Hepatocyte (in vitro differentiated cells): ENCODE results near the gene PTTG1IP. TPM values are rescaled to one million over a fixed set of nuclear protein-coding genes. Genes with fewer than 3 reads are reported as not detected.
"Not testable (repeated sequence)": the region's sequence is repeated elsewhere in the genome, so short reads cannot be mapped to it uniquely, and the experiment has no call there.

ENCODE experiments used
- DNase-seq: peaks from one replicate; pipeline ENCODE4 v3.0.0-alpha.2; 2016; ENCODE audit warnings: low spot score
- H2AFZ ChIP-seq: fragments of 200-600 bp; sonication (generic); 2 replicates; pipeline ENCODE4 v1.6.0; 2016; ENCODE audit warnings: antibody characterized with exemption, mild to moderate bottlenecking
- H3K27ac ChIP-seq: fragments of 200-600 bp; sonication (generic); 2 replicates; pipeline ENCODE4 v1.5.1; 2016; ENCODE audit warnings: mild to moderate bottlenecking
- H3K27me3 ChIP-seq: fragments of 200-600 bp; sonication (generic); 2 replicates; pipeline ENCODE4 v1.6.1; 2016
- H3K36me3 ChIP-seq: fragments of 200-600 bp; sonication (generic); replicated peaks from 2 replicates; pipeline ENCODE4 v1.5.1; 2016; ENCODE audit warnings: low read depth; ENCODE audit not compliant: insufficient read depth
- H3K4me1 ChIP-seq: fragments of 200-600 bp; sonication (generic); 2 replicates; pipeline ENCODE4 v1.5.1; 2016; ENCODE audit warnings: mild to moderate bottlenecking, moderate library complexity; ENCODE audit not compliant: insufficient read depth
- H3K4me2 ChIP-seq: fragments of 200-600 bp; sonication (generic); 2 replicates; pipeline ENCODE4 v1.6.0; 2016
- H3K4me3 ChIP-seq: fragments of 200-600 bp; sonication (generic); 2 replicates; pipeline ENCODE4 v1.5.1; 2016; ENCODE audit warnings: mild to moderate bottlenecking
- H3K79me2 ChIP-seq: fragments of 200-600 bp; sonication (generic); 2 replicates; pipeline ENCODE4 v1.6.0; 2017; ENCODE audit warnings: mild to moderate bottlenecking
- H3K9me2 ChIP-seq: fragments of 200-600 bp; sonication (generic); replicated peaks from 2 replicates; pipeline ENCODE4 v1.6.0; 2017; ENCODE audit warnings: mild to moderate bottlenecking; ENCODE audit not compliant: insufficient read depth
- H3K9me3 ChIP-seq: fragments of 200-600 bp; sonication (generic); 2 replicates; pipeline ENCODE4 v1.5.1; 2016; ENCODE audit warnings: low read depth, mild to moderate bottlenecking
- H4K20me1 ChIP-seq: fragments of 200-600 bp; sonication (generic); 2 replicates; pipeline ENCODE4 v1.6.0; 2016; ENCODE audit warnings: mild to moderate bottlenecking; ENCODE audit not compliant: insufficient read depth, poor library complexity, severe bottlenecking
- EZH2 ChIP-seq: fragments of 200-600 bp; sonication (generic); IDR thresholded peaks from 2 replicates; pipeline ENCODE4 v1.6.1; 2016; ENCODE audit warnings: antibody characterized with exemption, mild to moderate bottlenecking, borderline replicate concordance
- EZH2phosphoT487 ChIP-seq: fragments of 200-600 bp; sonication (generic); IDR thresholded peaks from one replicate; pipeline ENCODE4 v1.6.1; 2018; ENCODE audit warnings: antibody characterized with exemption, mild to moderate bottlenecking, low read depth, moderate library complexity; ENCODE audit not compliant: unreplicated experiment, severe bottlenecking
- WGBS: methylation state at CpG from one replicate; pipeline ENCODE4 v1.1.6; 2016; ENCODE audit warnings: low lambda C conversion rate; ENCODE audit errors: missing lambda C conversion rate; 5-methylcytosine and 5-hydroxymethylcytosine counted together
- polyA plus RNA-seq: library from polyadenylated mRNA; unstranded; fragments of >200 nt; fragmentation: Nextera tagmentation; extraction: Ambion mirVana; gene quantifications from 2 replicates; pipeline ENCODE4 v1.2.1, GENCODE V29; 2016
- total RNA-seq: library from RNA; depleted of rRNA; stranded (reverse); fragments of >200 nt; gene quantifications from 2 replicates; pipeline ENCODE4 v1.2.3, GENCODE V29; 2014
- TF ChIP-seq, protein P1 (sequence below): fragments of 200-600 bp; sonication (generic); IDR thresholded peaks from 2 replicates; pipeline ENCODE4 v1.5.1; 2016; ENCODE audit warnings: antibody characterized with exemption, mild to moderate bottlenecking; ENCODE audit not compliant: poor library complexity

Gene PTTG1IP
- total and polyA plus RNA-seq, 2 experiments from 2014 or later: 344 to 362 TPM

GRCh38 chr21:44914176-44914874 lies 40.8 kb upstream of the PTTG1IP start:
- WGBS: 92% methylated on average over 18 of the region's 18 CpGs
- no peak overlapping the region for H2AFZ ChIP-seq
- H3K4me2 ChIP-seq: no peak overlapping the region
- H3K4me1 ChIP-seq: no peaks in the 10 kb centered on the region
- no peak for DNase-seq
- no peaks in the 10 kb centered on the region for H3K36me3 ChIP-seq
- TF ChIP-seq, protein P1, sequence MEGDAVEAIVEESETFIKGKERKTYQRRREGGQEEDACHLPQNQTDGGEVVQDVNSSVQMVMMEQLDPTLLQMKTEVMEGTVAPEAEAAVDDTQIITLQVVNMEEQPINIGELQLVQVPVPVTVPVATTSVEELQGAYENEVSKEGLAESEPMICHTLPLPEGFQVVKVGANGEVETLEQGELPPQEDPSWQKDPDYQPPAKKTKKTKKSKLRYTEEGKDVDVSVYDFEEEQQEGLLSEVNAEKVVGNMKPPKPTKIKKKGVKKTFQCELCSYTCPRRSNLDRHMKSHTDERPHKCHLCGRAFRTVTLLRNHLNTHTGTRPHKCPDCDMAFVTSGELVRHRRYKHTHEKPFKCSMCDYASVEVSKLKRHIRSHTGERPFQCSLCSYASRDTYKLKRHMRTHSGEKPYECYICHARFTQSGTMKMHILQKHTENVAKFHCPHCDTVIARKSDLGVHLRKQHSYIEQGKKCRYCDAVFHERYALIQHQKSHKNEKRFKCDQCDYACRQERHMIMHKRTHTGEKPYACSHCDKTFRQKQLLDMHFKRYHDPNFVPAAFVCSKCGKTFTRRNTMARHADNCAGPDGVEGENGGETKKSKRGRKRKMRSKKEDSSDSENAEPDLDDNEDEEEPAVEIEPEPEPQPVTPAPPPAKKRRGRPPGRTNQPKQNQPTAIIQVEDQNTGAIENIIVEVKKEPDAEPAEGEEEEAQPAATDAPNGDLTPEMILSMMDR: no peak
- TF ChIP-seq EZH2 (no peak), EZH2phosphoT487 (no peak)
- no peak overlapping the region for H3K4me3 ChIP-seq
- H3K9me2 ChIP-seq: no peaks in the 10 kb centered on the region
- H4K20me1 ChIP-seq: no peaks in the 10 kb centered on the region
- H3K79me2 ChIP-seq: no peaks in the 10 kb centered on the region
- H3K27me3 ChIP-seq: no peaks in the 10 kb centered on the region
- no peaks in the 10 kb centered on the region for H3K9me3 ChIP-seq
- H3K27ac ChIP-seq: no peak overlapping the region

DNA sequence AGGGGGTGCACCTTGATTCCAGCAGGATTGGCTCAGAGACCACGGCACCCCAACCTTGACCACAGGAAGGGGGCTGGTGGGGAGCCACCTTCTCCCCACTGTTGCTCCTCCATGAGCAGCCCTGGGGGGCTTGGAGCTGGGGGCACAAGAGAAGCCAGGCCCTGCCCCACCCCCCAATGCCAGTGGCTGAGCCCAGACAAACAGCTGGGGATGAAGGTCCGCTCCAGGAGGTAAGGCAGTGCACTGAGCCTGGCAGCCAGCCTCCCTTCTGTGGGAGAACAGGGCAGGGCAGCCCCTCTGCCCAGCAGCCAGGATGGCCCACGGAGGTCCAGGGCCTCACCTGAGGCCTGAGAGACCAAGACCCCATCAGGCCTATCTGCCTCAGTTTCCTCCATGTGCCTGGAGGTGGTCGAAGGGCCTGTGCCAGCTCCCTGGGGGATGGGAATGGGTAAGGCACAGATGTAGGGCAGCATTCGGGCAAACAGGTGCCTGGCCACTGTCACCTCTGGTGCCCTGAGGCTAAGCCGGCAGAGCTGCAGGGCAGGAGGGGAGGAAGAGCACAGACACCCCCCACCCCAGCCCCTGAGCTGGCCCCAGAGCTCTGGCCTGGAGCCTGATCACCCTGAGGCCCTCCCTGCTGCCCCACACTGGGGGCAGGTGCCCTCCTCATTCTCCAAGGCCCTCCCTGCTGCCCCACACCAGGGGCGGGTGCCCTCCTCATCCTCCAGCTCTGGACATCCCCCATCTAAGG lies 40.1 kb upstream of the PTTG1IP start:
- Histone ChIP-seq H3K4me2 (no peak overlapping the region), H3K4me3 (no peak overlapping the region), H3K9me3 (no peaks in the 10 kb centered on the region), H3K36me3 (no peaks in the 10 kb centered on the region), H3K27me3 (no peaks in the 10 kb centered on the region), H2AFZ (no peak overlapping the region), H3K27ac (no peak overlapping the region), H4K20me1 (no peaks in the 10 kb centered on the region), H3K79me2 (no peaks in the 10 kb centered on the region), H3K4me1 (no peaks in the 10 kb centered on the region), H3K9me2 (no peaks in the 10 kb centered on the region)
- TF ChIP-seq, protein P1: no peak
- TF ChIP-seq EZH2phosphoT487: no peak
- no peak for TF ChIP-seq EZH2
- WGBS: 90% methylated on average over 7 of the region's 7 CpGs
- no peak for DNase-seq

GRCh38 chr21:44912506-44913412 lies 39.3 kb upstream of the PTTG1IP start:
- not testable (repeated sequence) for H3K36me3 ChIP-seq, DNase-seq, H4K20me1 ChIP-seq, H3K9me2 ChIP-seq, H2AFZ ChIP-seq, H3K4me2 ChIP-seq, H3K79me2 ChIP-seq, H3K27me3 ChIP-seq, H3K9me3 ChIP-seq, H3K4me3 ChIP-seq, H3K4me1 ChIP-seq, H3K27ac ChIP-seq
- 89% methylated on average over 17 of the region's 25 CpGs for WGBS
